IMR-90 (cell line): ENCODE results near the gene PTGER4. TPM values are rescaled to one million over a fixed set of nuclear protein-coding genes. Genes with fewer than 3 reads are reported as not detected.

Experiments used
- ATAC-seq: fragments of 200-7000 bp; cut with Tn5 transposase; 2 replicates; pipeline ENCODE4 v1.9.1; 2020; ENCODE audit warnings: low read depth, mild to moderate bottlenecking, moderate library complexity
- BruUV-seq: library from RNA; stranded (reverse); fragments of 400-500 nt; replicated peaks from 2 replicates; lab custom pipeline; 2021; lab: Mats Ljungman, UMichigan
- CTCF ChIA-PET: fragments of 300-600 bp; formaldehyde crosslinking; extraction: SDS; loops from one replicate; lab custom pipeline; 2021; ENCODE audit warnings: antibody characterized with exemption; lab: Yijun Ruan, JAX
- POLR2A ChIA-PET: fragments of 300-600 bp; sonication (Branson Sonifier 250); formaldehyde crosslinking; loops from one replicate; lab custom pipeline; 2022; ENCODE audit warnings: antibody characterized with exemption; ENCODE audit not compliant: unreplicated experiment; lab: Charles Lee
- DNase-seq: peaks from one replicate; pipeline ENCODE4 v3.0.0; 2013
- H2AFZ ChIP-seq: replicated peaks from 2 replicates; pipeline ENCODE3; 2013; ENCODE audit warnings: low read length, mild to moderate bottlenecking; ENCODE audit not compliant: poor library complexity
- H2AK5ac ChIP-seq: 2 replicates; pipeline ENCODE4 v1.6.1; 2013; ENCODE audit warnings: low read depth, low read length, inconsistent platforms
- H2AK9ac ChIP-seq: replicated peaks from 2 replicates; pipeline ENCODE3; 2013; ENCODE audit warnings: mild to moderate bottlenecking, low read depth, low read length, moderate library complexity; ENCODE audit not compliant: poor library complexity
- H2BK120ac ChIP-seq: 2 replicates; pipeline ENCODE4 v1.6.1; 2013; ENCODE audit warnings: low read depth, low read length, inconsistent platforms
- H2BK15ac ChIP-seq: 3 replicates; pipeline ENCODE4 v1.6.1; 2013; ENCODE audit warnings: low read depth, low read length, inconsistent platforms
- H2BK20ac ChIP-seq: 2 replicates; pipeline ENCODE4 v1.6.1; 2013; ENCODE audit warnings: low read depth, mild to moderate bottlenecking, inconsistent platforms, low read length, moderate library complexity
- H2BK5ac ChIP-seq: 2 replicates; pipeline ENCODE4 v1.6.1; 2013; ENCODE audit warnings: mild to moderate bottlenecking, low read depth, low read length, inconsistent platforms; ENCODE audit not compliant: poor library complexity, severe bottlenecking
- H3K14ac ChIP-seq: replicated peaks from 2 replicates; pipeline ENCODE4 v1.6.1; 2013; ENCODE audit warnings: low read depth, low read length, inconsistent platforms
- H3K18ac ChIP-seq: 2 replicates; pipeline ENCODE4 v1.6.1; 2013; ENCODE audit warnings: low read depth, low read length, control low read depth
- H3K23ac ChIP-seq: 2 replicates; pipeline ENCODE4 v1.6.1; 2013; ENCODE audit warnings: low read depth, low read length, inconsistent platforms
- H3K27ac ChIP-seq: 2 replicates; pipeline ENCODE4 v1.5.1; 2013; ENCODE audit warnings: mild to moderate bottlenecking, control low read depth, low read length; ENCODE audit not compliant: insufficient read depth
- H3K27me3 ChIP-seq: 2 replicates; pipeline ENCODE4 v1.6.1; 2013; ENCODE audit warnings: low read length; ENCODE audit not compliant: control insufficient read depth, insufficient read depth
- H3K36me3 ChIP-seq: 2 replicates; pipeline ENCODE4 v1.6.1; 2013; ENCODE audit warnings: low read length, mixed read lengths; ENCODE audit not compliant: control insufficient read depth, insufficient read depth
- H3K4ac ChIP-seq: 2 replicates; pipeline ENCODE4 v1.6.1; 2013; ENCODE audit warnings: low read depth, low read length, inconsistent platforms
- H3K4me1 ChIP-seq: 2 replicates; pipeline ENCODE4 v1.6.1; 2013; ENCODE audit warnings: low read length, mixed read lengths; ENCODE audit not compliant: control insufficient read depth, insufficient read depth
- H3K4me2 ChIP-seq: 2 replicates; pipeline ENCODE4 v1.6.1; 2013; ENCODE audit warnings: low read depth, mild to moderate bottlenecking, control low read depth, low read length, moderate library complexity
- H3K4me3 ChIP-seq: 2 replicates; pipeline ENCODE4 v1.5.1; 2013; ENCODE audit warnings: low read depth, mild to moderate bottlenecking, control low read depth, low read length, moderate library complexity; ENCODE audit not compliant: insufficient read depth
- H3K56ac ChIP-seq: 2 replicates; pipeline ENCODE4 v1.6.1; 2013; ENCODE audit warnings: low read length, inconsistent platforms; ENCODE audit not compliant: insufficient read depth; ENCODE audit errors: extremely low read depth
- H3K79me1 ChIP-seq, 2 experiments: 2 replicates each; pipeline ENCODE4 v1.6.1; 2013; ENCODE audit warnings: low read length in 2 of 2, inconsistent platforms in 1 of 2, low read depth in 1 of 2
- H3K9ac ChIP-seq: 2 replicates; pipeline ENCODE4 v1.6.1; 2013; ENCODE audit warnings: low read depth, low read length, control low read depth
- H3K9me1 ChIP-seq: 2 replicates; pipeline ENCODE4 v1.6.1; 2013; ENCODE audit warnings: low read length, inconsistent platforms; ENCODE audit not compliant: insufficient read depth
- H3K9me3 ChIP-seq: 2 replicates; pipeline ENCODE4 v1.6.1; 2013; ENCODE audit warnings: low read length; ENCODE audit not compliant: control insufficient read depth, insufficient read depth
- H4K20me1 ChIP-seq: 2 replicates; pipeline ENCODE4 v1.6.1; 2013; ENCODE audit warnings: low read length, inconsistent platforms; ENCODE audit not compliant: insufficient read depth
- H4K5ac ChIP-seq: 2 replicates; pipeline ENCODE4 v1.6.1; 2013; ENCODE audit warnings: mild to moderate bottlenecking, low read depth, low read length, control low read depth
- H4K8ac ChIP-seq, 2 experiments: 2 replicates each; pipeline ENCODE4 v1.6.1; 2013; ENCODE audit warnings: low read depth in 2 of 2, low read length in 2 of 2, control low read depth in 1 of 2, inconsistent platforms in 1 of 2
- H4K91ac ChIP-seq: 2 replicates; pipeline ENCODE4 v1.6.1; 2013; ENCODE audit warnings: low read depth, low read length, inconsistent platforms; ENCODE audit not compliant: insufficient read depth
- MAFK ChIP-seq: IDR thresholded peaks from 2 replicates; pipeline ENCODE4 v1.6.1; 2012; ENCODE audit warnings: low read depth, low read length, improper control_type of control experiment
- USF2 ChIP-seq: fragments of 150-350 bp; IDR thresholded peaks from 2 replicates; pipeline ENCODE4 v1.6.1; 2017; ENCODE audit warnings: mild to moderate bottlenecking, antibody characterized with exemption, low read length, low read depth
- WGBS, 2 experiments: methylation state at CpG; one replicate each; pipeline versions ENCODE4 v1.1.5 to v1.1.7; 2013; ENCODE audit warnings: missing lambda C conversion rate in 2 of 2; ENCODE audit not compliant: insufficient read length in 1 of 2; ENCODE audit errors: extremely low coverage in 2 of 2; 5-methylcytosine and 5-hydroxymethylcytosine counted together
- dilution Hi-C: fragments of 300-500 bp; cut with HindIII; formaldehyde crosslinking; loops from one replicate; pipeline ENCODE4 v1.14.3; 2018; ENCODE audit warnings: low sequenced_read_pairs; ENCODE audit not compliant: unreplicated experiment
- in situ Hi-C: fragments of 300-500 bp; cut with MboI; formaldehyde crosslinking; loops from 3 replicates; pipeline ENCODE4 v1.14.3; 2019; ENCODE audit warnings: low sequenced_read_pairs, inconsistent platforms, mixed read lengths
- intact Hi-C: fragments of 100-400 bp; cut with micrococcal nuclease; formaldehyde crosslinking; loops from 2 replicates; pipeline ENCODE4 v1.10.0; 2022
- polyA plus RNA-seq, 3 experiments: library from polyadenylated mRNA; depleted of rRNA; stranded (reverse); fragments of >200 nt; gene quantifications; 2 replicates each; pipeline ENCODE4 v1.2.3, GENCODE V29; 2012; ENCODE audit warnings: low replicate concordance in 1 of 3
- total RNA-seq: library from RNA; depleted of rRNA; stranded (reverse); fragments of >200 nt; gene quantifications from 2 replicates; pipeline ENCODE4 v1.2.3, GENCODE V29; 2012
- TF ChIP-seq, protein P1 (sequence below): conservative IDR thresholded peaks from 2 replicates; pipeline ENCODE4 v1.5.1; 2012; ENCODE audit warnings: mild to moderate bottlenecking, low read depth, low read length, improper control_type of control experiment

PTGER4 gene
- total and polyA plus RNA-seq, 2 of the 4 experiments (the other 2 are of a cell fraction), result 7.9 to 10.1 TPM

GRCh38 chr5:40654377-40654991 is 25.2 kb upstream of the PTGER4 start:
- no peak overlapping the region for H2BK120ac ChIP-seq
- ChIA-PET POLR2A (no interaction called here), CTCF (interaction anchor here (0.7 to 1.2 kb wide), 3 partner anchors 36 to 103 kb away, joined by 3 to 5 read pairs (median 4); no protein-coding TSS in a partner anchor)
- no peak overlapping the region for H4K91ac ChIP-seq
- no peak overlapping the region for H3K4ac ChIP-seq
- H3K9me1 ChIP-seq, result peaks cover 4% of the 10 kb centered on the region; the same call in 1 of the 2 replicates
- intact Hi-C loops (no loop called here), in situ Hi-C loops (no loop called here), dilution Hi-C loops (no loop called here)
- H2BK15ac ChIP-seq, result no peak overlapping the region
- DNase-seq, result no peak
- H2BK5ac ChIP-seq, result no peak overlapping the region
- H3K9ac ChIP-seq, result no peak overlapping the region
- no peak overlapping the region for H2BK20ac ChIP-seq
- H3K4me1 ChIP-seq, result no peaks in the 10 kb centered on the region
- ATAC-seq, result no peak
- H3K79me1 ChIP-seq, result no peaks in the 10 kb centered on the region
- no peak overlapping the region for H3K27ac ChIP-seq
- H2AK5ac ChIP-seq, result no peak overlapping the region
- no TSS peak for BruUV-seq
- TF ChIP-seq MAFK (no peak), USF2 (no peak)
- TF ChIP-seq, protein P1, sequence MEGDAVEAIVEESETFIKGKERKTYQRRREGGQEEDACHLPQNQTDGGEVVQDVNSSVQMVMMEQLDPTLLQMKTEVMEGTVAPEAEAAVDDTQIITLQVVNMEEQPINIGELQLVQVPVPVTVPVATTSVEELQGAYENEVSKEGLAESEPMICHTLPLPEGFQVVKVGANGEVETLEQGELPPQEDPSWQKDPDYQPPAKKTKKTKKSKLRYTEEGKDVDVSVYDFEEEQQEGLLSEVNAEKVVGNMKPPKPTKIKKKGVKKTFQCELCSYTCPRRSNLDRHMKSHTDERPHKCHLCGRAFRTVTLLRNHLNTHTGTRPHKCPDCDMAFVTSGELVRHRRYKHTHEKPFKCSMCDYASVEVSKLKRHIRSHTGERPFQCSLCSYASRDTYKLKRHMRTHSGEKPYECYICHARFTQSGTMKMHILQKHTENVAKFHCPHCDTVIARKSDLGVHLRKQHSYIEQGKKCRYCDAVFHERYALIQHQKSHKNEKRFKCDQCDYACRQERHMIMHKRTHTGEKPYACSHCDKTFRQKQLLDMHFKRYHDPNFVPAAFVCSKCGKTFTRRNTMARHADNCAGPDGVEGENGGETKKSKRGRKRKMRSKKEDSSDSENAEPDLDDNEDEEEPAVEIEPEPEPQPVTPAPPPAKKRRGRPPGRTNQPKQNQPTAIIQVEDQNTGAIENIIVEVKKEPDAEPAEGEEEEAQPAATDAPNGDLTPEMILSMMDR, result no peak
- H4K5ac ChIP-seq, result no peak overlapping the region
- no peak overlapping the region for H3K4me3 ChIP-seq
- no peak overlapping the region for H4K8ac ChIP-seq
- H3K56ac ChIP-seq, result no peak overlapping the region
- WGBS, 2 experiments, result no CpG with 5 or more reads among the region's 4 CpGs
- no peak overlapping the region for H3K18ac ChIP-seq
- H3K27me3 ChIP-seq, result peaks cover 2% of the 10 kb centered on the region; the same call in 1 of the 2 replicates
- H3K4me2 ChIP-seq, result no peak overlapping the region
- no peak overlapping the region for H2AFZ ChIP-seq
- no peaks in the 10 kb centered on the region for H3K36me3 ChIP-seq
- no peaks in the 10 kb centered on the region for H3K9me3 ChIP-seq
- no peak overlapping the region for H3K23ac ChIP-seq
- H2AK9ac ChIP-seq, result no peak overlapping the region
- H3K14ac ChIP-seq, result no peak overlapping the region
- no peaks in the 10 kb centered on the region for H4K20me1 ChIP-seq
